ENCODE measurements around the gene KCND3. TPM values are rescaled to one million over a fixed set of nuclear protein-coding genes. Genes with fewer than 3 reads are reported as not detected.
A peak's percentile ranks its signal among the peaks of the same experiment; 100 is the strongest.
"Not testable (repeated sequence)": the region's sequence is repeated elsewhere in the genome, so short reads cannot be mapped to it uniquely, and the experiment has no call there.

KCND3 gene
- total and polyA plus RNA-seq, 12 donors, result 0.39 to 6.7 (median 3.1) TPM

- Histone ChIP-seq H3K9me3 (replicated peaks in 1 of 3) (no peaks in the 10 kb centered on the region), H3K4me1 (replicated peaks in 1 of 2) (no peaks in the 10 kb centered on the region), H3K4me3 (no peak overlapping the region), H3K27me3 (no peaks in the 10 kb centered on the region), H3K27ac (no peak overlapping the region), H3K36me3 (replicated peaks in 1 of 2) (no peaks in the 10 kb centered on the region)
- no peak for DNase-seq
- no peak for TF ChIP-seq POLR2A (IDR thresholded peaks at IDR 0.05)
- no peak for TF ChIP-seq CTCF (IDR thresholded peaks at IDR 0.05)
- intact Hi-C loops (cut with DNase I), result no loop called here
- 67 to 90% (median 82%) methylated on average over 2 of the region's 2 CpGs for WGBS, 4 donors
These were observed 242.9 kb downstream of the KCND3 start for GRCh38 chr1:111746614-111746999.

GRCh38 chr1:111745675-111746613, 243.5 kb downstream of the KCND3 start:
- WGBS, 4 donors, result 92 to 93% (median 92%) methylated on average over 9 of the region's 9 CpGs
- TF ChIP-seq POLR2A (IDR thresholded peaks at IDR 0.05) (no peak), CTCF (IDR thresholded peaks at IDR 0.05) (no peak)
- Histone ChIP-seq H3K27me3 (no peaks in the 10 kb centered on the region), H3K9me3 (replicated peaks in 1 of 3) (no peaks in the 10 kb centered on the region), H3K27ac (no peak overlapping the region), H3K4me1 (replicated peaks in 1 of 2) (no peaks in the 10 kb centered on the region), H3K4me3 (no peak overlapping the region), H3K36me3 (replicated peaks in 1 of 2) (no peaks in the 10 kb centered on the region)
- intact Hi-C loops (cut with DNase I), result no loop called here
- no peak for DNase-seq

- peaks cover 5 to 15% of the 10 kb centered on the region in 2 donors for H3K4me1 ChIP-seq (replicated peaks in 1 of 2)
- intact Hi-C loops (cut with DNase I), result no loop called here
- H3K27me3 ChIP-seq, result no peaks in the 10 kb centered on the region
- no peaks in the 10 kb centered on the region for H3K36me3 ChIP-seq (replicated peaks in 1 of 2)
- H3K27ac ChIP-seq, result no peak overlapping the region
- WGBS, 4 donors, result 54 to 95% (median 62%) methylated on average over 2 to 3 of the region's 3 CpGs
- no peak overlapping the region for H3K4me3 ChIP-seq
- no peak for TF ChIP-seq POLR2A (IDR thresholded peaks at IDR 0.05)
- no peak for TF ChIP-seq CTCF (IDR thresholded peaks at IDR 0.05)
- DNase-seq, result peak in 1 of 7 donors; percentile 8
- H3K9me3 ChIP-seq (replicated peaks in 1 of 3), result no peaks in the 10 kb centered on the region
These were observed 245.8 kb downstream of the KCND3 start for GRCh38 chr1:111743679-111744101.

- 70 to 77% (median 76%) methylated on average over 5 of the region's 5 CpGs for WGBS, 4 donors
- H3K36me3 ChIP-seq (replicated peaks in 1 of 2), result no peaks in the 10 kb centered on the region
- no peaks in the 10 kb centered on the region for H3K9me3 ChIP-seq (replicated peaks in 1 of 3)
- no peak for DNase-seq
- intact Hi-C loops (cut with DNase I), result no loop called here
- H3K4me3 ChIP-seq, result no peak overlapping the region
- H3K4me1 ChIP-seq (replicated peaks in 1 of 2), result peaks cover 11 to 17% of the 10 kb centered on the region in 2 donors
- no peak overlapping the region for H3K27ac ChIP-seq
- TF ChIP-seq CTCF (IDR thresholded peaks at IDR 0.05) (no peak), POLR2A (IDR thresholded peaks at IDR 0.05) (no peak)
- no peaks in the 10 kb centered on the region for H3K27me3 ChIP-seq
These were observed 246.4 kb downstream of the KCND3 start for GRCh38 chr1:111742938-111743549.

- intact Hi-C loops (cut with DNase I); H3K27me3 ChIP-seq; H3K27ac ChIP-seq; H3K36me3 ChIP-seq (replicated peaks in 1 of 2); H3K4me3 ChIP-seq; H3K9me3 ChIP-seq (replicated peaks in 1 of 3); DNase-seq: not testable (repeated sequence)
- peaks cover 18 to 19% of the 10 kb centered on the region in 2 donors for H3K4me1 ChIP-seq (replicated peaks in 1 of 2)
- WGBS, 4 donors, result 94 to 96% (median 94%) methylated on average over 14 of the region's 14 CpGs
These were observed 247.2 kb downstream of the KCND3 start for GRCh38 chr1:111742292-111742691.
